HG03060 (cell line): ENCODE measurements around the gene HOXD4.

ENCODE experiments used
- ATAC-seq: cut with Tn5 transposase; IDR thresholded peaks from one replicate; pipeline ENCODE4 v1.9.1; 2021; ENCODE audit warnings: low read depth, moderate number of reproducible peaks; ENCODE audit not compliant: unreplicated experiment

HOXD4 gene

GRCh38 chr2:176114120-176114929 is 37.0 kb upstream of the HOXD4 start:
- no peak for ATAC-seq

GRCh38 chr2:176114930-176115625 is 36.3 kb upstream of the HOXD4 start:
- ATAC-seq, result no peak

- ATAC-seq, result no peak
Observed at GRCh38 chr2:176115883-176116813, 35.2 kb upstream of the HOXD4 start, which contains the start of gene HOXD10. HOXD10 (plus strand) TSS chr2:176116778; CDS start chr2:176116834, 56 bp downstream.

- no peak for ATAC-seq
Observed at GRCh38 chr2:176117162-176117822, 34.1 kb upstream of the HOXD4 start.

- ATAC-seq, result no peak
Observed at GRCh38 chr2:176117823-176118371, 33.5 kb upstream of the HOXD4 start.

- ATAC-seq, result no peak
Observed at GRCh38 chr2:176118601-176119339, 32.6 kb upstream of the HOXD4 start.

GRCh38 chr2:176120364-176121189 is 30.8 kb upstream of the HOXD4 start:
- no peak for ATAC-seq

- no peak for ATAC-seq
Observed at GRCh38 chr2:176121190-176122051, 29.9 kb upstream of the HOXD4 start.

GRCh38 chr2:176122052-176122682 is 29.2 kb upstream of the HOXD4 start:
- ATAC-seq, result no peak

GRCh38 chr2:176122683-176123410 is 28.5 kb upstream of the HOXD4 start, which contains the start of gene HOXD9:
HOXD9 (plus strand) TSS chr2:176122719; CDS start chr2:176122769, 50 bp downstream.
- ATAC-seq, result no peak

GRCh38 chr2:176123411-176124109 is 27.8 kb upstream of the HOXD4 start:
- ATAC-seq, result no peak

GRCh38 chr2:176124110-176124946 is 27.0 kb upstream of the HOXD4 start:
- no peak for ATAC-seq

GRCh38 chr2:176124947-176125771 is 26.2 kb upstream of the HOXD4 start:
- ATAC-seq, result no peak

GRCh38 chr2:176125772-176126054 is 25.6 kb upstream of the HOXD4 start:
- ATAC-seq, result no peak
